Left lung (tissue), 10 donors: ENCODE data around the gene ZNF462. TPM values are rescaled to one million over a fixed set of nuclear protein-coding genes. Genes with fewer than 3 reads are reported as not detected.
A peak's percentile ranks its signal among the peaks of the same experiment; 100 is the strongest.

Experiments used
- ATAC-seq: fragments of 200-7000 bp; cut with Tn5 transposase; one replicate; pipeline ENCODE4 v1.9.1; 2020; ENCODE audit warnings: moderate library complexity
- DNase-seq, 4 donors: peaks; one replicate each; pipeline ENCODE4 v3.0.0-alpha.2; 2013 to 2020
- H3K27ac ChIP-seq, 2 donors: fragments of 200-600 bp; sonication (generic) in 1 of 2; one replicate each; pipeline versions ENCODE4 v1.5.0 to v1.8.0; 2020 to 2021
- H3K27me3 ChIP-seq, 2 donors: fragments of 200-600 bp; sonication (generic) in 1 of 2; one replicate each; pipeline versions ENCODE4 v1.5.0 to v1.8.0; 2020 to 2021
- H3K36me3 ChIP-seq, 2 donors: fragments of 200-600 bp; sonication (generic) in 1 of 2; one replicate each; pipeline versions ENCODE4 v1.5.0 to v1.8.0; 2020 to 2021
- H3K4me1 ChIP-seq, 2 donors: fragments of 200-600 bp; one replicate each; pipeline ENCODE4 v1.8.0; 2021
- H3K4me3 ChIP-seq, 2 donors: fragments of 200-600 bp; sonication (generic) in 1 of 2; one replicate each; pipeline versions ENCODE4 v1.5.0 to v1.8.0; 2020 to 2021; ENCODE audit warnings: mild to moderate bottlenecking in 1 of 2
- H3K9me3 ChIP-seq, 2 donors: fragments of 200-600 bp; sonication (generic) in 1 of 2; one replicate each; pipeline versions ENCODE4 v1.5.0 to v1.8.0; 2020 to 2021
- CTCF ChIP-seq, 2 donors: fragments of 200-600 bp; sonication (generic) in 1 of 2; IDR thresholded peaks; one replicate each; pipeline versions ENCODE4 v1.5.0 to v1.8.0; 2021; ENCODE audit warnings: antibody characterized with exemption in 2 of 2
- intact Hi-C, 2 donors: fragments of 100-400 bp; cut with DNase I; formaldehyde crosslinking; loops; one replicate each; pipeline versions ENCODE4 v1.11.2 to v1.14.2; 2022
- polyA plus RNA-seq, 6 donors: library from polyadenylated mRNA; unstranded; fragments of 120-200 nt; gene quantifications; one replicate each; pipeline ENCODE4 v1.2.1, GENCODE V29; 2013; ENCODE audit not compliant: insufficient read length in 6 of 6
- total RNA-seq, 2 donors: library from RNA; stranded (reverse); fragmentation: NEBNext Ultra II Directional; extraction: Animal tissue kit (Norgen Biotek cat#: 25700); gene quantifications; one replicate each; pipeline ENCODE4 v1.2.1, GENCODE V29; 2021
- donor health status: DM: no; HTN: yes; CAD: no.
- donor health status: DM: no; HTN: no; CAD: no.

ZNF462 gene
- total and polyA plus RNA-seq, 8 donors = 26.9 to 41.4 (median 30.8) TPM

- DNase-seq = peak in 3 of 4 donors; percentile 31 to 69 (median 55)
- Histone ChIP-seq H3K27ac (peak overlapping the region; percentile 80 to 91), H3K36me3 (no peaks in the 10 kb centered on the region), H3K9me3 (no peaks in the 10 kb centered on the region), H3K27me3 (peaks cover 0 to 53% of the 10 kb centered on the region in 2 donors), H3K4me3 (peak overlapping the region; percentile 60 to 61), H3K4me1 (peaks cover 11 to 17% of the 10 kb centered on the region in 2 donors)
- intact Hi-C loops = no loop called here
- no peak for TF ChIP-seq CTCF (IDR thresholded peaks at IDR 0.05)
- ATAC-seq = peak; percentile 0
Observed at GRCh38 chr9:106864373-106865143, 1.6 kb downstream of the ZNF462 start.

- intact Hi-C loops = no loop called here
Observed at GRCh38 chr9:106866243-106866642, 3.3 kb downstream of the ZNF462 start.

GRCh38 chr9:106867286-106867685 lies 4.3 kb downstream of the ZNF462 start:
- intact Hi-C loops = no loop called here
- ATAC-seq (no peak), DNase-seq (no peak)
- Histone ChIP-seq H3K9me3 (no peaks in the 10 kb centered on the region), H3K4me1 (peaks cover 11 to 23% of the 10 kb centered on the region in 2 donors), H3K4me3 (no peak overlapping the region), H3K36me3 (no peaks in the 10 kb centered on the region), H3K27ac (peak overlapping the region in 1 of 2 donors; percentile 61), H3K27me3 (peaks cover 0 to 26% of the 10 kb centered on the region in 2 donors)
- TF ChIP-seq CTCF (IDR thresholded peaks at IDR 0.05) = no peak

More at GRCh38 chr9:106866243-106866642, 3.3 kb downstream of the ZNF462 start:
- ATAC-seq (no peak), DNase-seq (no peak)
- Histone ChIP-seq H3K27ac (peak overlapping the region in 1 of 2 donors; percentile 21), H3K4me1 (peaks cover 11 to 23% of the 10 kb centered on the region in 2 donors), H3K4me3 (no peak overlapping the region), H3K36me3 (no peaks in the 10 kb centered on the region), H3K27me3 (peaks cover 0 to 36% of the 10 kb centered on the region in 2 donors), H3K9me3 (no peaks in the 10 kb centered on the region)
- no peak for TF ChIP-seq CTCF (IDR thresholded peaks at IDR 0.05)

GRCh38 chr9:106868087-106868486 lies 5.1 kb downstream of the ZNF462 start:
- Histone ChIP-seq H3K4me1 (peaks cover 11 to 23% of the 10 kb centered on the region in 2 donors), H3K9me3 (no peaks in the 10 kb centered on the region), H3K36me3 (no peaks in the 10 kb centered on the region), H3K27ac (peak overlapping the region; percentile 60 to 61), H3K4me3 (no peak overlapping the region), H3K27me3 (peaks cover 0 to 18% of the 10 kb centered on the region in 2 donors)
- no peak for DNase-seq
- no peak for ATAC-seq
- no peak for TF ChIP-seq CTCF (IDR thresholded peaks at IDR 0.05)
- intact Hi-C loops = no loop called here

- peak; percentile 57 for ATAC-seq
- H3K27ac ChIP-seq = peak overlapping the region; percentile 60 to 61
- peaks cover 11 to 23% of the 10 kb centered on the region in 2 donors for H3K4me1 ChIP-seq
- intact Hi-C loops = no loop called here
- peaks cover 0 to 13% of the 10 kb centered on the region in 2 donors for H3K27me3 ChIP-seq
- H3K36me3 ChIP-seq = no peaks in the 10 kb centered on the region
- DNase-seq = no peak
- no peak overlapping the region for H3K4me3 ChIP-seq
- no peaks in the 10 kb centered on the region for H3K9me3 ChIP-seq
- TF ChIP-seq CTCF (IDR thresholded peaks at IDR 0.05) = no peak
Observed at GRCh38 chr9:106868565-106868964, 5.6 kb downstream of the ZNF462 start.
